ENCODE measurements around the gene AFG1L. TPM values are rescaled to one million over a fixed set of nuclear protein-coding genes. Genes with fewer than 3 reads are reported as not detected.

Gene AFG1L
- total RNA-seq, 2 experiments from 2014 or later, result 5.7 to 5.9 TPM

Other genes with a start within 250 kb of the AFG1L start
- 10 to 100 TPM; 25.7 to 28.2 TPM for gene OSTM1, start 220.3 kb upstream of the AFG1L start, total RNA-seq
- not detected for gene NR2E1, start 129.0 kb upstream of the AFG1L start, total RNA-seq
- gene SNX3, start 34.0 kb upstream of the AFG1L start, total RNA-seq, result 100 to 1,000 TPM in 1 of 2 experiments, 10 to 100 TPM in 1; 84.6 to 116 TPM